GM19328 (cell line): ENCODE results near the gene CR1L.
"Not testable (repeated sequence)": the region's sequence is repeated elsewhere in the genome, so short reads cannot be mapped to it uniquely, and the experiment has no call there.

Experiments used
- ATAC-seq: cut with Tn5 transposase; IDR thresholded peaks from one replicate; pipeline ENCODE4 v1.9.1; 2021; ENCODE audit warnings: mild to moderate bottlenecking, moderate library complexity; ENCODE audit not compliant: unreplicated experiment

The CR1L gene

GRCh38 chr1:207644852-207645634 is at the start of gene CR1L:
TSS of gene CR1L (plus strand) at chr1:207645133. CDS start at chr1:207645234, 101 bp downstream.
- ATAC-seq, result no peak

DNA sequence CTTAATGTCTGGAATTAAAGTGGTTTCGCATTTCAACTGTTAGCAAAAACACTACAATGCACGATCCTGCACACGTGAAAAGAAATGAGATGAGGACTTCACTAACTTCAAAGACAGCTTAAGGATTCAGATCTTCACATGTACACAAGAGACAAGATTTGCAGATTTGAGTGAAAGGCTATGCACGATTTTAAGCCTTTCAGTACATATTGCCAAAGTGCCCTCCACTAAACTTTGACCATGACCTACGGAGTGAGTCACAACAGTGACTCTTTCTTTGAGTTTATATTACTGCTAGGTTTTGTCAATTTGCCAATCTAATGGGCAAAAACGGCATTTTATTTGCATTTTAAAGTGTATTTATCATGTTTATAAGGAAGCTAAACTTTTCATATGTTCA is 41.2 kb upstream of the CR1L start:
- ATAC-seq, result no peak

DNA sequence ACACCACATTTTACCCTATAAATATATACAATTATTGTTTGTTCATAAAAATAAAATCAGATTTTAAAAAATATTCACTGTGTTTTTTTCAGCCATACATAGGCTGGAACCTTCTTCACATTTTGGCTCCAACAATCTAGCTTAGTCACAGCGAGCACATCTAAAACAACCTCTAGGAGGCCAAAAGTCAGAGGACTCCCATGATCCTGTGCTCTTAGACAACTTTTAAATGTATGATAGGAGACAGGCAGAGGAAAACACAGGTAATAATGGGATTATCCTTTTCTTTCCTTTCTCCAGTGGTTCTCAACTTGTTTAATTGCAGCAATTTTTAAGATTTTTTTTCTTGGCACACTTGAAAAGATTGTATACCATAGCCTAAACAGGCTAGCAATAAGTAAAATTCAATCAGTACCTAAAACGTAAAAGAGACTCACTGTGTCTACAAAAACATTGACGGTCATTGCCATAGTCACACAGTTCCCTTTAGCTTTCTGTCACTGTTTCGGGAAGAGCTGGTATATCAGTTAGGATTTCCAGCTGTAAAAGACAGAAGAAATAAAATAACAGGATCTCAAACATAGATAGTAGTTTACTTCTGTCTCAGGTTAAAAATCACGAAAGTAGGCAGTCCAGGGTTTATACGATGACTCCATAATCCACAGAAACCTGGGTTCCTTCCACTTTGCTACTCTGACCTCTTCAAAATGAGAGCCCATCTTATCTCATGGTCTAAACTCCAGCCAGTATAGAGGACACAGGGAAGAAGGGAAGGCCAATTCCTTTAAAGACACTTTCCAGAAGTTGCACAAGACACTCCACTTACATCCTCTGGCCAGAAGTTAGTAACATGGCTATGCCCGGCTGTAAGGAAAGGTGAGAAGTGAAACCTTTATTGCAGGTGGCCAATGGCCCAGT is 39.2 kb upstream of the CR1L start:
- ATAC-seq, result no peak

- ATAC-seq, result no peak
Observed at GRCh38 chr1:207606362-207606755, 38.6 kb upstream of the CR1L start.

DNA sequence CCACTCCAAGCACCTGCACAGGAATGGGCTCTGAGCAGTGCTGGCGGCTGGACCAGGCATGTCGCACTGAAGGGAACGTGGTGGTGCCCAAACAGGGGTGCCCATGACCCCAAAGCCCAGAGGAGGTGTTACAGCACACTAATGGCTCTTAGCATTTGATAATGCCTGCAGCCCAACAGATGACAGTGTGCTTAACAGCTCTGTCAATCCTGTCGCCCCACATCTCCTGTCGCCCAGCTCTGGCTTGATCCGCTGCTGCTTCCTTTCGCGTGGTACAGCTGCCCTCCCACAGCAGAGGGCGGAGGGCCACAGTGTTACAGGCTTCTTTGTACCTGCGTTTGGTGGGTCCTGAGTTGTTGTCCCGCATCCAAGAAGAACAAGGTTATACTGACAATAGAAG is 32.2 kb upstream of the CR1L start:
- ATAC-seq, result no peak

- peak; percentile 91 for ATAC-seq
Observed at GRCh38 chr1:207619871-207620542, 24.9 kb upstream of the CR1L start.

- ATAC-seq, result no peak
Observed at GRCh38 chr1:207620543-207620893, 24.4 kb upstream of the CR1L start.

- ATAC-seq, result not testable (repeated sequence)
Observed at GRCh38 chr1:207625504-207626071, 19.3 kb upstream of the CR1L start.

DNA sequence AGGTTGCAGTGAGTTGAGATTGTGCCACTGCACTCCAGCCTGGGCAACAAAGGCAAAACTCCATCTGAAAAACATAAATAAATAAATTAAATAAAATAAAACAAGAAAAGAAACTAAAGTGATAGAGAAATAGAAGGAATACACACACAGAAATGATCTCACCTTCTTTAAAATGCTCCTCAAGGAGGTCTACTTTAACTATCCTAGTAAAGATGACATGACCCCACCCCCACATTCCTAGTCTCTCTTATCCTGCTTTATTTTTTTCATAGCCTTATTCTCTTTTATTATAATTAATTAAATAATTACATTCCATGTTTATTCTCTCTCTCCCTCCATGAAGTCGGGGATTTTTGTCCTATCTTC is 18.0 kb upstream of the CR1L start:
- no peak for ATAC-seq

- ATAC-seq, result no peak
Observed at GRCh38 chr1:207627496-207627895, 17.4 kb upstream of the CR1L start.

GRCh38 chr1:207628776-207629175 is 16.2 kb upstream of the CR1L start:
- ATAC-seq, result no peak

DNA sequence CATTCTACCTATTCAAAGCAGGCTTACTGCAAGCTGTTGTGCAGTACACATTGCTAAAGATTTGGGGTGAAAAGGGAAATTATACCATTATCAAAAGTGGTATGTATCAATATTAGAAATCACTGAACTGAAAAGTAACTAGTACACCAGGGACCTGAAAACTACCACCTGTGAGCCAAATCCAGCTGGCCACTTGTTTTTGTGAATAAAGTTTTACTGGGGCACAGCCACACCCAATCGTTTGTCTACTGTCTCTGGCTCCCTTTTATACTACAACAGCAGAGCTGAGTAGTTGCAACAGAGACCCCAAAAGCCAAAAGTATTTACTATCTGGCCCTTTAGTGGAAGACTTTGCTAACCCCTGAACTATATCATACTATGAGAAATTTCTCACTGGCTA is 13.8 kb upstream of the CR1L start:
- no peak for ATAC-seq

GRCh38 chr1:207633226-207633625 is 11.7 kb upstream of the CR1L start:
- ATAC-seq, result no peak

GRCh38 chr1:207633699-207634289 is 11.1 kb upstream of the CR1L start:
- not testable (repeated sequence) for ATAC-seq

- not testable (repeated sequence) for ATAC-seq
Observed at GRCh38 chr1:207634293-207634692, 10.6 kb upstream of the CR1L start.

GRCh38 chr1:207635569-207636186 is 9.3 kb upstream of the CR1L start:
- ATAC-seq, result not testable (repeated sequence)

DNA sequence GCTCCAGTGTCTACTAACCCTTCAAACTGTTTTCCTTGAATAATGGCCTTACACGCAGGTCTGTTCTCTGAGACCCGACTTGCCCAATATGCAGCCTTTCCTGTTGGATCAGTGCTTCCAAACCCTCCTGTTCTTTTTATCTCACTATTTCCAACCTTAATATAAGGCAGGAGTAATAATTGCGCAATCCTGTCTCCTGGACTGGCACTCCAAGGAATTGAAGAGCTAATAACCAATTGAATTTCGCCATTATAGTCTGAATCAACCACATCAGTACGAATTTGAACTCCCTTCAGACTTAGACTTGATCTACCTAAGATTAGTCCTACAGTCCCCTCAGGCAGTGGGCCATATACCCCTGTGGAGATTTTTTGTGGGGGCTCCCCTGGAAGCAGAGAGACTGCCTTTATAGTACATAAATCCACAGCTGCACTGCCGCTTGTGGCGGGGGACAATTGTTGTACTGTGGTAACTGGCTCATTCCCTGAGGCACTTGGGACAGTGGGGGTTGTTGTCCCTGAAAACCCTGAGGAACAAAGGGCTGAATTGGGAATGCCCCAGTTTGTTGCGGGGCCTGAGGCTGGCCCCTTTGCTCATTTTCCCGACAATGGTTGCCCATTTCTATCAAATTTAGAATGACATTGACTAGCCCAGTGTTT is 6.3 kb upstream of the CR1L start:
- ATAC-seq, result not testable (repeated sequence)

DNA sequence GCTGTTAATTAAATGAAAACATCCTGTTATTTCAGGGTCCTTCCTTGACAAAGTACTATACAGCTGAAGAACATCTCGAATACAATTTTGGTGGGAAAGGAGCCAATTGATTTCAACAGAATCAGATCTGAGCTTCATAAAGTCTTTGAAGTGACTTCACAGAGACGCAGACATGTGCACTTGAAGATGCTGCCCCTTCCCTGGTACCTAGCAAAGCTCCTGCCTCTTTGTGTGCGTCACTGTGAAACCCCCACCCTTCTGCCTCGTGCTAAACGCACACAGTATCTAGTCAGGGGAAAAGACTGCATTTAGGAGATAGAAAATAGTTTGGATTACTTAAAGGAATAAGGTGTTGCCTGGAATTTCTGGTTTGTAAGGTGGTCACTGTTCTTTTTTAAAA is 5.6 kb upstream of the CR1L start:
- ATAC-seq, result not testable (repeated sequence)

DNA sequence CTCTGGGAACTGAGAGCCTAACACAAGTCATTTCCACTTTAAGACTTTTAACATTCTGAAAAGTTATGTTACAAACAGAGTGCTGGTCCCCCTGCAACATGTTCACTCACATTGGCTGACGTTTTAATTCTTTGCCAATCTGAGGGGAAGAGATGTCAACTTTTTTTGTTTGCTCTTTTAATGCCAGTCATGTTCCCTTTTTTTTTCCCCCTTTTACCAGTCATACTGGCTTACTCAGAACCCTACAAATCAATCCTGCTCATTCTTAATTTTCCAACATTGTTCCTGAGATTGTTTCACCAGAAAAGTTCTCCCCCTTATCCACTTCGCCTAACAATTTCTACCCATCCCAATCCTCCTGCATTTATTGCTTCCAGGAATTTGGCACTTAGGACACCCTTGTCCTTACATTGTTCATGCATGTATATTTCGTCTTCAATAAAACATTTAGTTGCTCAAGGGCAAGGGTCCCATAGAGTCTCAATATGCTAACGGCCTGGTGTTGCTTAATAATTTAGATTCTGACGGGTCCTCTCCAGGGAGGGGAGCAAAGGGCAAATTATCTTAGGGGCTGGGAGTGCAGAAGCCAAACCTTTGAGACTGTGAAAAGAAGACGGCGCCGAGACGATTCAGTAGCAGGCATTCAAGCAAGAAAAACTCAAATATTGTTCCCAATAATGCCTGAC is 624 bp upstream of the CR1L start:
- ATAC-seq, result no peak
